T-helper 2 cell (primary cell): ENCODE measurements around the gene EPHB2.

Experiments
- DNase-seq, 5 experiments: peaks; one replicate each; pipeline versions ENCODE4 v3.0.0 to v3.0.0-alpha.2; 2012 to 2022

Gene EPHB2

GRCh38 chr1:22782406-22782805, 71.8 kb downstream of the EPHB2 start:
- DNase-seq = no peak

DNA sequence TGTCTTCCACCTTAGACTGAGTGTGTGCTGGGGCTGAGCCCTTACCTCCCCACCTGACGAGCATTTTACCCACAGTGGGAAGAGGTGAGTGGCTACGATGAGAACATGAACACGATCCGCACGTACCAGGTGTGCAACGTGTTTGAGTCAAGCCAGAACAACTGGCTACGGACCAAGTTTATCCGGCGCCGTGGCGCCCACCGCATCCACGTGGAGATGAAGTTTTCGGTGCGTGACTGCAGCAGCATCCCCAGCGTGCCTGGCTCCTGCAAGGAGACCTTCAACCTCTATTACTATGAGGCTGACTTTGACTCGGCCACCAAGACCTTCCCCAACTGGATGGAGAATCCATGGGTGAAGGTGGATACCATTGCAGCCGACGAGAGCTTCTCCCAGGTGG, 73.7 kb downstream of the EPHB2 start:
- no peak for DNase-seq

DNA sequence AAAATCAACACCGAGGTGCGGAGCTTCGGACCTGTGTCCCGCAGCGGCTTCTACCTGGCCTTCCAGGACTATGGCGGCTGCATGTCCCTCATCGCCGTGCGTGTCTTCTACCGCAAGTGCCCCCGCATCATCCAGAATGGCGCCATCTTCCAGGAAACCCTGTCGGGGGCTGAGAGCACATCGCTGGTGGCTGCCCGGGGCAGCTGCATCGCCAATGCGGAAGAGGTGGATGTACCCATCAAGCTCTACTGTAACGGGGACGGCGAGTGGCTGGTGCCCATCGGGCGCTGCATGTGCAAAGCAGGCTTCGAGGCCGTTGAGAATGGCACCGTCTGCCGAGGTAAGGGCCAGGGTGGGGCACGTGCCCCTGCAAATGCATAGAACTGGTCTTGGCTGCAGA, 74.1 kb downstream of the EPHB2 start:
- no peak for DNase-seq

- DNase-seq = no peak
Observed at GRCh38 chr1:22786101-22786500, 75.5 kb downstream of the EPHB2 start.

DNA sequence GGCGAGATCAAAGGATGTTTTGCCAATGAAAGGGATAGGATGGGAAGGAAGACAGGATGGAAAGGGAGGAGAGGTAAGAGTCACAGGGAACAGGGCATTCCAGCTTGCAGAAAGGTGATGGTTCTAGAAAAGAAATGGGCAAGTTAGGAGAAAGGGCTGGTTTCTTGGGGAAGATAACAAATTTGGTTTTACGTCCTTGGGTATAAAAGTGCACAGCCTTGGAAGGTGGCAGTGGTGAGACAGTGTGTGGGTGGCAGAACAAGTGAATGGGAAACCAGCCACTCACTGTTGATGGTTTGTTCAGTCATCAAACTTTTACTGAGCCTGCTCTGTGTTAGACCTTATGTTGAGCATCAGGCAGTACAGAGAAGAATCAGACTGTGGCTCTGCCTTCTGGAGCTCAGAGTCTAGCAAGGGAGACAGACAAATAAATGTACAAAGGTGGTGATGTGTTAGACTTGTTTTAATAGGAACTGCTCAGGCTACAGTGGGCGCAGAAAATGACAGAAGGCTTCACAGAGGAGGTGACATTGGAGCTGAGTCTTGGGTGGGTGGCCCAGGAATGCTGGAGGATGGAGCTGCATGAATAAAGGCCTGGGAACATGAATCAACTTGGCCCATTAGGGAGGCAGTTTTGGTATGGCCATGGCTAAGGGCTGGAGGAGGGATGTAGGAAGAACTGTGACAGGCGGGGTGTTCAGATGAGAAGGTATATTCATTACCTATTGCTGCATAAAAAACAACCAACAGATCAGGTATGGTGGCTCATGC, 76.3 kb downstream of the EPHB2 start:
- no peak for DNase-seq

DNA sequence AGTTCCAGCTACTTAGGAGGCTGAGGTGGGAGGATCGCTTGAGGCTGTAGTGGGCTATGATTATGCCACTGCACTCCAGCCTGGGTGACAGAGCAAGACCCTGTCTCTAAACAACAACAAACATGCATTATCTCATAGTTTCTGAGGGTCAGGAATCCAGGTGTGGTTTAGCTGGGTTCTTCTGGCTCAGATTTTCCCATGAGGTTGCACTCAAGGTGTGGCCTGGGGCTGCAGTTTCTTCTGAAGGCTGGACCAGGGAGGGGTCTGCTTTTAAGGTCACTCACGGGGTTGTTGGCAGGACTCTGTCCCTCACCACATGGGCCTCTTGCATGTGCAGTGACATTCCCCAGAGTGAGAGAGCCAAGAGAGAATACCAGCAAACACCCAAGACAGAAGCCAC, 77.0 kb downstream of the EPHB2 start:
- no peak for DNase-seq

DNA sequence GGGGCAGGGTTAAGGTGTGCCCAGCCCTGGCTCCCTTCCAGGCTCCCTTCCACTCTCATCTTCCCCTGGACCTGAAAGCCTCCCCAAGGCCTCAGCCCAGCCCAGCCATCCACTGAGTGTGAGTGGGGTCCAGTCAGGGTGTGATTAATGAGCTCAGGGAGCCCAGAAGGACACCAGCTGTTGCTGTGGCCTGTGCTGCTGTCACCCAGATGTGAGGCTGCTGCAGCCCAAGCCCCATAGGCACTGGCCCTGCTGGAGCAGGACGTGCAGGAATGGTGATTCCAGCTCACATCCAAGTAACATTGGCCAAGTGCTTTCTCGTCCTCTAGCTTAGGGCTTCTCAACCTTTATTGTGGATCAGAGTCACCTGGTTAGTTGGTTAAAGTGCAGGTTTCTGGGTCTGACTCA, 77.6 kb downstream of the EPHB2 start:
- DNase-seq = no peak

DNA sequence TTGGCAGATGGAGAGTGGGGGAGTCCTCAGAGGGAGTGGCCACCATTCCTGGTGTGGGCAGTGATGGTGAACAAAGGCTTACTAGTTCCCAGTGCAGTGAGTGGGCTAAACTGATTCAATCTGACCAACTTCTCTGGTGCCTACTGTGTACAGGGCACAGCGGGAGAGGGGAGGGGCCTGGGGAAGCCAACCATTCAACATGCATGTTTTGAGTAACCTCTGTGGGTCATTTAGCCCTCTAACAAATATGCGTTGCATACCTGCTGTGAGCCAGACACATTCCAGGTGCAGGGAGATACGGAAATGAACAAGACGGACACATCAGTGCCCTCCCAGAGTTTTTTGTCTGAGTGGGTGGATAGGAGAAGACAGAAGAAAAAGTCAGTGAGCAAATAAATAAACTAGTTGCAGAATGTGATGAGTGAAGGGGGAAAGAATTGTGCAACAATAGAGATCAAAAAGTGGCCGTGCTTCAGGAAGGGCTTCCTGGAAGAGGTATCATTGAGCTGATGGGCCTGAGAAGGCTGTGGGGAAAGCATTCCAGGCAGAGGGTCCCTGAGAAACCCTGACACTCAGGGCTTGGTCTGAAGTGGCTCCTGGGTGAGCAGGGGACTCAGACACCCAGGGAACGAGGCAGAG, 78.8 kb downstream of the EPHB2 start:
- DNase-seq = no peak

- DNase-seq = no peak
Observed at GRCh38 chr1:22790232-22791008, 79.8 kb downstream of the EPHB2 start.

DNA sequence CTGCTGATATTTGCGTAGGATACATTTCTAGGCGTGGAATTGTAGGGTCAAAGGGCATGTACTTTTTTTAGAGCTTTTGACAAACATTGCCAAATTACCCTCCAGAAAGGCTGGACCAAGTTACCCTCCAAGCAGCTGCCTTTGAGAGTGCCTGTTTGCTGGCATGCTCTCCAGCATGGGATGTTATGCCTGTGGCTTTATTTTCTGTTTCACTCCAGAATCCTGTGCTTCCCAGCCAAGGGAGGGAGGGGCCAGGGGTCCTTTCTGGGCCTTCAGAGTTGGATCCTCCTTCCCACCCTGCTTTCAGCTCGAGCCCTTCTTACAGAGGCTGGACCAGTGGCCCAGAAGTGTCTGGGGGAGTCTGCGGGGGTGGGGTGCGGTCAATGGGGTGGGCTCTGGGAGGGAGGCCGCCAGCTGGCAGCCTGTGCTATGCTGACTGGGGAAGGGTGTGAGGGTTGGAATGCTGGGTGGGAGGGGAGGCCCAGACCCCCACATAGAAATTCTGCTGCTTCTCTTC, 81.2 kb downstream of the EPHB2 start:
- no peak for DNase-seq

DNA sequence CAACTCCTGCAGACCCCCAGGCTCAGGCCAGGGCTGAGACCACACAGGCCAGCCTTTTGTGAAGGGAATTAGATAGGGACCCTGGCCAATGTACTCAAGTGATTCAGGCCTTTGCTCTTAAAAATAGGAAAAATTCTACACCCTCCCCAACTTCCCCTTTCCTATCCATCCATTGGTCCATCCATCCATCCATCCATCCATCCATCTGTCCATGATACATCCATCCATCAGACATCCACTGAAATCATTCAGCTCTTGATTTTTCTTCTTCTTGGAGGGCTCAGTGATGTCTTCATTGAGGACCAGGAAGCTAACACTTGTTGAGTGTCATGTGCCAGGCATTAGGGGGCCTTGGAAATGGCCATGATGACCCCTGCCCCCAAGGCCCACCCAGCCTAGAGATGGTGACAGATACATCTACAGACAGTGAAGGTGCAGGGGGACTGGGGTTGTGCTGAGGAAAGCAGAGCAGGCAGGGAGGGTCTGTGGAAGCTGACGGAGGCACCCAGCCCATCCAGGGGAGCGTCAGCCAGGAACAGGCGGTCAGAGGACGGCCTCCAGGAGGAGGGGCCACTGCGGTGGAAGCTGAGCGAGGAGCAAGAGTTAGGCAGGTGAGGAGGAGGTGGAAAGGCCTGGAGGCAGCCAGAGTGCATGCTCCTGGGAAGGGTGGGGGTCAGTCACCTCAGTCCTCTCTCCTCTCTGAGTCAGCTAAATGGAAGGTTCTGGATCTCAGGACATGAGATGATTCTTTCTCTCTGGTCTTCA, 81.9 kb downstream of the EPHB2 start:
- DNase-seq = no peak

- no peak for DNase-seq
Observed at GRCh38 chr1:22793647-22794046, 83.0 kb downstream of the EPHB2 start.

- no peak for DNase-seq
Observed at GRCh38 chr1:22794647-22795365, 84.2 kb downstream of the EPHB2 start.

GRCh38 chr1:22795366-22795714, 84.7 kb downstream of the EPHB2 start:
- DNase-seq = no peak

GRCh38 chr1:22796642-22797041, 86.0 kb downstream of the EPHB2 start:
- DNase-seq = no peak

DNA sequence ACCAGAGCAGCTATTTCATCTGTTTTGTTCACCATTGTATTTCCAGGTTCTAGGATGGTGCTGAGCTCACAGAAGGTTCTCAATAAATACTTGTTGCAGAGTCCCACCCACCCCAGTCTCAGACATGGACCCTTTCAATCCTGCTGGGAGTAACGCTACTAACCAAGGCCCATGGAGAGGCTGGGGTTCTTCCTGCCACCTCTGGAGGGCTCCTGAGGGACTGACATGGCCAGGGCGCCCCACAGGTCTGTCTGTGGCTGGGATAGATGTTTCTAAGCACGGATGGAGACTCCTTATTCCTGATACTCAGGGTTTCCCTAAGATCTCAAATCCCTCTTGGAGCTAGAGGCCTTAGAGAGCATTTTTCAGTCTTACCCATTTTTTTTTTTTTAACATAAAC, 87.4 kb downstream of the EPHB2 start:
- no peak for DNase-seq

DNA sequence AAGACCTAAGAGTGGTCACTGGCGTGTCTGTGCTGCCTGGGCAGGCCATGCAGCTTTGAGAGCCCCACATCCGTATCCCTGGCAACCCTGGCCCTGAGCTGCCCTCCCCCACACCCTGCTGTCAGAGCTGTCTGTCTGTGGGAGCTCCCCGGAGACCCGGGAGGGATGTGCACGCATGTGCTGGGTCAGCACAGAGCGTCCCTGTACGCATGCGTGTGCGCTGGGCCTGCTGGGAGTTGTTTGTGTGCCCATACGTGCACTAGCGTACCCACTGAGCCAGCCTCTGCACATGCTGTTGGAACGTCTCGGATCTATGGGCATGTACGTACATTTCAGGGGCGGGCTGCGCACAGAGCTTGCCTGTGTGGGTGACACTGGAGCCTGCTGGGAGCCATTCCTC, 89.3 kb downstream of the EPHB2 start:
- DNase-seq = no peak

- no peak for DNase-seq
Observed at GRCh38 chr1:22800629-22801028, 90.0 kb downstream of the EPHB2 start.

GRCh38 chr1:22801347-22801746, 90.7 kb downstream of the EPHB2 start:
- no peak for DNase-seq

DNA sequence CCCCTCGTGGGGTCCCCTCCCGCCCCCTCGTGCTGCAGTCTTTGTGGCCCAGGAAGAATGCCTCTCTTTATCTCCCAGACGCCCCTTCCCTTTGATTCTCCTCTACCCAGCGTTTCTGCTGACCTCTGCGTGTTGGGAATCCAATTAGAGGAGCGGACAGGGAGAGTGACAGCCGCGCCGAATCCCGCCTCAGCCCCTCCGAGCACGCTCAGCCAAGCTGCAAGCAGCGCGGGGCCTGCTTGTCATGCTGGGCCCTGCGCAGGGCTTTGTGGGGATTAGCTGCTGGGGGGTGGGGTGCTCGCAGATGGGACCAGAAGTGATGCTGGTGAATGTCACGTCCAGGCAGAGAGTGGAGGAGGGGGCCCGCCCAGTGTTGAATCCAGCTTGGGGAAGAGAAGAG, 91.1 kb downstream of the EPHB2 start:
- no peak for DNase-seq

GRCh38 chr1:22803833-22804232, 93.2 kb downstream of the EPHB2 start:
- no peak for DNase-seq

GRCh38 chr1:22804406-22804805, 93.8 kb downstream of the EPHB2 start:
- no peak for DNase-seq
